Stomach smooth muscle (tissue), 2 donors: ENCODE measurements around the gene DCC.

Experiments
- H3K27ac ChIP-seq: one replicate; pipeline ENCODE4 v1.7.0; 2013; ENCODE audit warnings: mild to moderate bottlenecking, low read length, inconsistent platforms
- H3K27me3 ChIP-seq, 2 donors: one replicate each; pipeline ENCODE4 v1.7.0; 2013; ENCODE audit warnings: low read length in 2 of 2; ENCODE audit not compliant: insufficient read depth in 2 of 2, control insufficient read depth in 1 of 2
- H3K36me3 ChIP-seq, 2 donors: one replicate each; pipeline ENCODE4 v1.7.0; 2013; ENCODE audit warnings: low read length in 2 of 2; ENCODE audit not compliant: control insufficient read depth in 2 of 2, insufficient read depth in 2 of 2
- H3K4me1 ChIP-seq: one replicate; pipeline ENCODE4 v1.7.0; 2013; ENCODE audit warnings: low read length; ENCODE audit not compliant: control insufficient read depth, insufficient read depth
- H3K4me3 ChIP-seq, 2 donors: one replicate each; pipeline ENCODE4 v1.7.0; 2013; ENCODE audit warnings: low read length in 2 of 2
- H3K9ac ChIP-seq, 2 donors: one replicate each; pipeline ENCODE4 v1.7.0; 2013; ENCODE audit warnings: low read length in 2 of 2, mild to moderate bottlenecking in 1 of 2
- H3K9me3 ChIP-seq, 2 donors: one replicate each; pipeline ENCODE4 v1.7.0; 2013; ENCODE audit warnings: low read length in 2 of 2; ENCODE audit not compliant: control insufficient read depth in 2 of 2
- donor health status: healthy.
- donor health status: Pancreatic carcinoma.

Gene DCC

GRCh38 chr18:52766002-52766545, 426.1 kb downstream of the DCC start:
- Histone ChIP-seq H3K4me3 (no peak overlapping the region), H3K36me3 (no peaks in the 10 kb centered on the region), H3K9ac (no peak overlapping the region), H3K27ac (no peak overlapping the region), H3K27me3 (no peaks in the 10 kb centered on the region), H3K9me3 (no peaks in the 10 kb centered on the region), H3K4me1 (no peaks in the 10 kb centered on the region)

- H3K4me1 ChIP-seq: no peaks in the 10 kb centered on the region
- H3K9me3 ChIP-seq: no peaks in the 10 kb centered on the region
- H3K27me3 ChIP-seq: no peaks in the 10 kb centered on the region
- H3K36me3 ChIP-seq: no peaks in the 10 kb centered on the region
- H3K4me3 ChIP-seq: no peak overlapping the region
- H3K9ac ChIP-seq: no peak overlapping the region
- H3K27ac ChIP-seq: no peak overlapping the region
Observed at GRCh38 chr18:52781113-52781512, 441.1 kb downstream of the DCC start.

GRCh38 chr18:52791321-52791720, 451.3 kb downstream of the DCC start:
- no peak overlapping the region for H3K4me3 ChIP-seq
- H3K27ac ChIP-seq: no peak overlapping the region
- peaks cover 0 to 7% of the 10 kb centered on the region in 2 donors for H3K9me3 ChIP-seq
- no peaks in the 10 kb centered on the region for H3K36me3 ChIP-seq
- no peak overlapping the region for H3K9ac ChIP-seq
- no peaks in the 10 kb centered on the region for H3K4me1 ChIP-seq
- no peaks in the 10 kb centered on the region for H3K27me3 ChIP-seq

GRCh38 chr18:52812834-52813233, 472.8 kb downstream of the DCC start:
- no peak overlapping the region for H3K4me3 ChIP-seq
- H3K9ac ChIP-seq: no peak overlapping the region
- H3K27me3 ChIP-seq: no peaks in the 10 kb centered on the region
- H3K9me3 ChIP-seq: no peaks in the 10 kb centered on the region
- no peaks in the 10 kb centered on the region for H3K36me3 ChIP-seq
- H3K27ac ChIP-seq: no peak overlapping the region
- no peaks in the 10 kb centered on the region for H3K4me1 ChIP-seq

- Histone ChIP-seq H3K27ac (no peak overlapping the region), H3K9ac (no peak overlapping the region), H3K4me3 (no peak overlapping the region), H3K4me1 (no peaks in the 10 kb centered on the region), H3K27me3 (no peaks in the 10 kb centered on the region), H3K36me3 (no peaks in the 10 kb centered on the region), H3K9me3 (no peaks in the 10 kb centered on the region)
Observed at GRCh38 chr18:52813635-52814416, 473.8 kb downstream of the DCC start.

GRCh38 chr18:52815651-52816050, 475.7 kb downstream of the DCC start:
- Histone ChIP-seq H3K9me3 (no peaks in the 10 kb centered on the region), H3K9ac (no peak overlapping the region), H3K4me1 (no peaks in the 10 kb centered on the region), H3K27ac (no peak overlapping the region), H3K27me3 (no peaks in the 10 kb centered on the region), H3K36me3 (no peaks in the 10 kb centered on the region), H3K4me3 (no peak overlapping the region)

- no peak overlapping the region for H3K27ac ChIP-seq
Observed at GRCh38 chr18:52816121-52816520, 476.1 kb downstream of the DCC start.

GRCh38 chr18:52822160-52822559, 482.2 kb downstream of the DCC start:
- H3K4me3 ChIP-seq: no peak overlapping the region
- H3K27me3 ChIP-seq: no peaks in the 10 kb centered on the region
- H3K27ac ChIP-seq: no peak overlapping the region
- H3K9me3 ChIP-seq: no peaks in the 10 kb centered on the region
- no peaks in the 10 kb centered on the region for H3K4me1 ChIP-seq
- no peak overlapping the region for H3K9ac ChIP-seq
- no peaks in the 10 kb centered on the region for H3K36me3 ChIP-seq

More at GRCh38 chr18:52816121-52816520, 476.1 kb downstream of the DCC start:
- no peaks in the 10 kb centered on the region for H3K9me3 ChIP-seq
- H3K4me1 ChIP-seq: no peaks in the 10 kb centered on the region
- H3K4me3 ChIP-seq: no peak overlapping the region
- H3K36me3 ChIP-seq: no peaks in the 10 kb centered on the region
- H3K9ac ChIP-seq: no peak overlapping the region
- no peaks in the 10 kb centered on the region for H3K27me3 ChIP-seq

GRCh38 chr18:52824126-52824525, 484.1 kb downstream of the DCC start:
- H3K9ac ChIP-seq: no peak overlapping the region

GRCh38 chr18:52826994-52827393, 487.0 kb downstream of the DCC start:
- H3K27ac ChIP-seq: no peak overlapping the region
- no peak overlapping the region for H3K9ac ChIP-seq
- H3K36me3 ChIP-seq: no peaks in the 10 kb centered on the region
- no peak overlapping the region for H3K4me3 ChIP-seq
- no peaks in the 10 kb centered on the region for H3K9me3 ChIP-seq
- no peaks in the 10 kb centered on the region for H3K27me3 ChIP-seq
- no peaks in the 10 kb centered on the region for H3K4me1 ChIP-seq

More at GRCh38 chr18:52824126-52824525, 484.1 kb downstream of the DCC start:
- Histone ChIP-seq H3K36me3 (no peaks in the 10 kb centered on the region), H3K4me1 (no peaks in the 10 kb centered on the region), H3K27ac (no peak overlapping the region), H3K4me3 (no peak overlapping the region), H3K27me3 (no peaks in the 10 kb centered on the region), H3K9me3 (no peaks in the 10 kb centered on the region)

- H3K27ac ChIP-seq: no peak overlapping the region
- H3K9ac ChIP-seq: no peak overlapping the region
- H3K36me3 ChIP-seq: no peaks in the 10 kb centered on the region
- H3K4me3 ChIP-seq: no peak overlapping the region
- no peaks in the 10 kb centered on the region for H3K9me3 ChIP-seq
- H3K4me1 ChIP-seq: no peaks in the 10 kb centered on the region
- H3K27me3 ChIP-seq: no peaks in the 10 kb centered on the region
Observed at GRCh38 chr18:52829320-52829719, 489.3 kb downstream of the DCC start.
